ENCODE measurements around the gene GPATCH8. TPM values are rescaled to one million over a fixed set of nuclear protein-coding genes. Genes with fewer than 3 reads are reported as not detected.
"Not testable (repeated sequence)": the region's sequence is repeated elsewhere in the genome, so short reads cannot be mapped to it uniquely, and the experiment has no call there.

GPATCH8 gene
- total RNA-seq, 2 donors from 2014 or later: 25.7 to 33.9 TPM

- no peaks in the 10 kb centered on the region for H3K4me1 ChIP-seq
- no peaks in the 10 kb centered on the region for H3K9me3 ChIP-seq
- intact Hi-C loops (cut with DNase I): no loop called here
- no peak overlapping the region for H3K27ac ChIP-seq
- DNase-seq (no peak), ATAC-seq (no peak)
- H3K27me3 ChIP-seq: no peaks in the 10 kb centered on the region
- no peaks in the 10 kb centered on the region for H3K36me3 ChIP-seq (replicated peaks in 1 of 2; ENCODE audit: insufficient read depth in 1 of 2, low read depth in 2 of 2)
- TF ChIP-seq CTCF (IDR thresholded peaks at IDR 0.05): no peak
- no peak for TF ChIP-seq POLR2A (IDR thresholded peaks at IDR 0.05)
- WGBS, 2 donors: 52 to 60% methylated on average over 2 to 18 of the region's 22 CpGs
- H3K4me3 ChIP-seq: no peak overlapping the region
Observed at GRCh38 chr17:44375196-44376017, 127.8 kb downstream of the GPATCH8 start.

- WGBS, 2 donors: 29 to 31% methylated on average over 10 to 29 of the region's 31 CpGs
- intact Hi-C loops (cut with DNase I): no loop called here
- no peak for TF ChIP-seq CTCF (IDR thresholded peaks at IDR 0.05)
- no peak for TF ChIP-seq POLR2A (IDR thresholded peaks at IDR 0.05)
- no peak for DNase-seq
- Histone ChIP-seq H3K9me3 (no peaks in the 10 kb centered on the region), H3K4me3 (no peak overlapping the region), H3K27ac (no peak overlapping the region), H3K27me3 (no peaks in the 10 kb centered on the region), H3K36me3 (replicated peaks in 1 of 2; ENCODE audit: insufficient read depth in 1 of 2, low read depth in 2 of 2) (no peaks in the 10 kb centered on the region), H3K4me1 (no peaks in the 10 kb centered on the region)
- ATAC-seq: no peak
Observed at GRCh38 chr17:44374306-44375195, 128.7 kb downstream of the GPATCH8 start.

GRCh38 chr17:44372036-44372435 is 131.2 kb downstream of the GPATCH8 start:
- H3K4me1 ChIP-seq: no peaks in the 10 kb centered on the region
- DNase-seq (no peak), ATAC-seq (no peak)
- WGBS, 2 donors: 72% methylated on average over 10 of the region's 10 CpGs
- intact Hi-C loops (cut with DNase I): no loop called here
- H3K27ac ChIP-seq: no peak overlapping the region
- no peaks in the 10 kb centered on the region for H3K36me3 ChIP-seq (replicated peaks in 1 of 2; ENCODE audit: insufficient read depth in 1 of 2, low read depth in 2 of 2)
- H3K4me3 ChIP-seq: no peak overlapping the region
- no peaks in the 10 kb centered on the region for H3K27me3 ChIP-seq
- no peak for TF ChIP-seq CTCF (IDR thresholded peaks at IDR 0.05)
- TF ChIP-seq POLR2A (IDR thresholded peaks at IDR 0.05): no peak
- no peaks in the 10 kb centered on the region for H3K9me3 ChIP-seq

GRCh38 chr17:44369414-44370023 is 133.7 kb downstream of the GPATCH8 start:
- intact Hi-C loops (cut with DNase I); H3K27ac ChIP-seq; H3K36me3 ChIP-seq (replicated peaks in 1 of 2; ENCODE audit: insufficient read depth in 1 of 2, low read depth in 2 of 2); H3K4me3 ChIP-seq; H3K4me1 ChIP-seq; DNase-seq; H3K9me3 ChIP-seq; H3K27me3 ChIP-seq; ATAC-seq: not testable (repeated sequence)
- WGBS, 2 donors: 49 to 55% methylated on average over 12 to 17 of the region's 17 CpGs

- H3K9me3 ChIP-seq; H3K4me1 ChIP-seq; H3K36me3 ChIP-seq (replicated peaks in 1 of 2; ENCODE audit: insufficient read depth in 1 of 2, low read depth in 2 of 2); ATAC-seq; intact Hi-C loops (cut with DNase I); H3K27ac ChIP-seq; H3K27me3 ChIP-seq; DNase-seq; H3K4me3 ChIP-seq: not testable (repeated sequence)
- 79 to 86% methylated on average over 10 to 36 of the region's 42 CpGs for WGBS, 2 donors
Observed at GRCh38 chr17:44368391-44369243, 134.6 kb downstream of the GPATCH8 start.

Measured in body of pancreas (tissue), 4 donors.